Activated CD4-positive, alpha-beta T cell treated with anti-CD3 and anti-CD28 coated beads, Interleukin-2, amount 50 U/mL, for 16 hours (primary cell): Measurements from ENCODE around the gene PRR5L.
A peak's percentile ranks its signal among the peaks of the same experiment; 100 is the strongest.

ENCODE experiments used
- DNase-seq: peaks from one replicate; pipeline ENCODE4 v3.0.0-alpha.2; 2020

PRR5L gene

GRCh38 chr11:36295926-36296325 lies at the start of gene PRR5L:
Gene PRR5L (plus strand): TSS chr11:36296288. CDS start chr11:36401122, 104,834 bp downstream.
- DNase-seq = no peak

GRCh38 chr11:36247493-36247892 lies 48.6 kb upstream of the PRR5L start:
- no peak for DNase-seq

GRCh38 chr11:36248436-36248835 lies 47.7 kb upstream of the PRR5L start:
- no peak for DNase-seq

GRCh38 chr11:36249246-36249645 lies 46.8 kb upstream of the PRR5L start:
- no peak for DNase-seq

- no peak for DNase-seq
Measured at GRCh38 chr11:36251823-36252222, 44.3 kb upstream of the PRR5L start.

GRCh38 chr11:36253238-36253637 lies 42.9 kb upstream of the PRR5L start:
- no peak for DNase-seq

GRCh38 chr11:36254713-36255112 lies 41.4 kb upstream of the PRR5L start:
- DNase-seq = no peak

- no peak for DNase-seq
Measured at GRCh38 chr11:36257351-36257750, 38.7 kb upstream of the PRR5L start.

- peak; percentile 22 for DNase-seq
Measured at GRCh38 chr11:36258730-36259360, 37.2 kb upstream of the PRR5L start.

GRCh38 chr11:36261094-36261493 lies 35.0 kb upstream of the PRR5L start:
- DNase-seq = no peak

GRCh38 chr11:36264011-36264972 lies 31.8 kb upstream of the PRR5L start:
- DNase-seq = no peak

- no peak for DNase-seq
Measured at GRCh38 chr11:36264973-36265344, 31.1 kb upstream of the PRR5L start.

GRCh38 chr11:36265793-36266628 lies 30.1 kb upstream of the PRR5L start:
- peak; percentile 56 for DNase-seq

- DNase-seq = no peak
Measured at GRCh38 chr11:36266767-36267166, 29.3 kb upstream of the PRR5L start.

- no peak for DNase-seq
Measured at GRCh38 chr11:36268337-36268985, 27.6 kb upstream of the PRR5L start.

GRCh38 chr11:36270701-36271100 lies 25.4 kb upstream of the PRR5L start:
- no peak for DNase-seq

GRCh38 chr11:36271794-36272407 lies 24.2 kb upstream of the PRR5L start:
- no peak for DNase-seq

- DNase-seq = no peak
Measured at GRCh38 chr11:36273110-36273509, 23.0 kb upstream of the PRR5L start.

GRCh38 chr11:36274414-36274813 lies 21.7 kb upstream of the PRR5L start:
- no peak for DNase-seq

GRCh38 chr11:36278531-36279282 lies 17.4 kb upstream of the PRR5L start:
- DNase-seq = no peak

- DNase-seq = no peak
Measured at GRCh38 chr11:36280531-36280930, 15.6 kb upstream of the PRR5L start.

- DNase-seq = no peak
Measured at GRCh38 chr11:36281850-36282249, 14.2 kb upstream of the PRR5L start.
